HepG2 (cell line): Measurements from ENCODE around the gene ISCU. TPM values are rescaled to one million over a fixed set of nuclear protein-coding genes. Genes with fewer than 3 reads are reported as not detected.

Experiments
- ARID5B ChIP-seq: IDR thresholded peaks from 2 replicates; pipeline ENCODE4 v1.4.0; 2020; ENCODE audit warnings: mild to moderate bottlenecking, missing genetic modification reagents
- HOXA9 ChIP-seq: sonication (generic); formaldehyde crosslinking; IDR thresholded peaks from 2 replicates; pipeline ENCODE4 v1.8.1; 2022; ENCODE audit warnings: missing genetic modification reagents, mild to moderate bottlenecking, moderate library complexity, borderline replicate concordance
- ISX ChIP-seq: sonication (generic); formaldehyde crosslinking; conservative IDR thresholded peaks from 2 replicates; pipeline ENCODE4 v1.5.0; 2020; ENCODE audit warnings: missing genetic modification reagents
- JUND ChIP-seq: sonication (generic); formaldehyde crosslinking; IDR thresholded peaks from 2 replicates; pipeline ENCODE4 v1.8.0; 2022; ENCODE audit warnings: mild to moderate bottlenecking, missing genetic modification reagents
- KAT2B ChIP-seq: fragments of 150-350 bp; IDR thresholded peaks from 2 replicates; pipeline ENCODE4 v1.6.1; 2014; ENCODE audit warnings: low read depth, low read length, borderline replicate concordance
- KAT7 ChIP-seq: IDR thresholded peaks from 2 replicates; pipeline ENCODE4 v1.6.1; 2018; ENCODE audit warnings: borderline replicate concordance, missing compliant biosample characterization
- KLF6 ChIP-seq: IDR thresholded peaks from 2 replicates; pipeline ENCODE4 v1.8.0; 2016; ENCODE audit warnings: missing biosample characterization, missing genetic modification reagents
- MTF2 ChIP-seq: sonication (generic); formaldehyde crosslinking; IDR thresholded peaks from 2 replicates; pipeline ENCODE4 v1.5.0; 2020; ENCODE audit warnings: missing genetic modification reagents, borderline replicate concordance
- PAF1 ChIP-seq: IDR thresholded peaks from 2 replicates; pipeline ENCODE4 v1.6.1; 2016; ENCODE audit warnings: missing genetic modification reagents, missing compliant biosample characterization
- RAD21 ChIP-seq: fragments of 450-650 bp; formaldehyde crosslinking; IDR thresholded peaks from 2 replicates; pipeline ENCODE4 v1.5.0; 2020; ENCODE audit warnings: mild to moderate bottlenecking
- RBAK ChIP-seq: sonication (generic); formaldehyde crosslinking; IDR thresholded peaks from 2 replicates; pipeline ENCODE4 v1.5.1; 2020; ENCODE audit warnings: mild to moderate bottlenecking, missing genetic modification reagents
- RFX3 ChIP-seq: IDR thresholded peaks from 2 replicates; pipeline ENCODE4 v1.6.1; 2016; ENCODE audit warnings: missing biosample characterization, missing genetic modification reagents
- SNRNP70 ChIP-seq: fragments of 200-400 bp; formaldehyde crosslinking; IDR thresholded peaks from 2 replicates; pipeline ENCODE4 v1.6.1; 2017; ENCODE audit warnings: mild to moderate bottlenecking, low read depth, low read length, moderate library complexity
- SP1 ChIP-seq, 2 experiments: fragments of 450-650 bp in 1 of 2; sonication (generic) in 1 of 2; formaldehyde crosslinking in 1 of 2; IDR thresholded peaks; 2 replicates each; pipeline versions ENCODE4 v1.4.0 to v1.6.1; 2016 to 2020; ENCODE audit warnings: missing genetic modification reagents in 1 of 2
- STAT5B ChIP-seq: sonication (generic); formaldehyde crosslinking; IDR thresholded peaks from 2 replicates; pipeline ENCODE4 v1.4.0; 2020; ENCODE audit warnings: missing genetic modification reagents
- THAP7 ChIP-seq: sonication (generic); formaldehyde crosslinking; IDR thresholded peaks from 2 replicates; pipeline ENCODE4 v1.8.1; 2023; ENCODE audit warnings: mild to moderate bottlenecking, missing genetic modification reagents
- ZFP41 ChIP-seq: sonication (generic); formaldehyde crosslinking; IDR thresholded peaks from 2 replicates; pipeline ENCODE4 v1.4.0; 2020; ENCODE audit warnings: mild to moderate bottlenecking, missing genetic modification reagents, borderline replicate concordance
- ZKSCAN1 ChIP-seq: fragments of 150-350 bp; IDR thresholded peaks from 2 replicates; pipeline ENCODE4 v1.6.1; 2014; ENCODE audit warnings: low read length
- ZMYM4 ChIP-seq: sonication (generic); formaldehyde crosslinking; IDR thresholded peaks from 2 replicates; pipeline ENCODE4 v1.8.1; 2023; ENCODE audit warnings: mild to moderate bottlenecking, missing genetic modification reagents
- ZNF282 ChIP-seq: fragments of 450-650 bp; IDR thresholded peaks from 2 replicates; pipeline ENCODE4 v1.6.1; 2018; ENCODE audit not compliant: partially characterized antibody
- ZNF367 ChIP-seq: sonication (generic); formaldehyde crosslinking; IDR thresholded peaks from 2 replicates; pipeline ENCODE4 v1.4.0; 2020; ENCODE audit warnings: missing genetic modification reagents, borderline replicate concordance
- polyA plus RNA-seq, 8 experiments: library from polyadenylated mRNA; depleted of rRNA in 3 of 8; stranded (reverse) in 7 of 8; unstranded in 1 of 8; fragments of >200 nt; fragmentation: Illumina TruSeq in 4 of 8; extraction: Trizol in 4 of 8; gene quantifications; 2 replicates each; pipeline versions ENCODE4 v1.2.1 to v1.2.3, GENCODE V29; 2011 to 2016; ENCODE audit warnings: low read depth in 4 of 8, missing spikeins in 1 of 8, mixed read lengths in 1 of 8; ENCODE audit not compliant: insufficient read depth in 1 of 8
- total RNA-seq, 5 experiments: library from RNA; depleted of rRNA; stranded (reverse); fragments of >200 nt; fragmentation: Illumina TruSeq; extraction: Trizol; gene quantifications; 2 replicates each; pipeline ENCODE4 v1.2.3, GENCODE V29; 2016; ENCODE audit warnings: low read depth in 1 of 5
- TF ChIP-seq, protein P1 (sequence below): conservative IDR thresholded peaks from 2 replicates; pipeline ENCODE4 v1.6.1; 2018; ENCODE audit warnings: missing genetic modification reagents
- TF ChIP-seq, protein P2 (sequence below): sonication (generic); formaldehyde crosslinking; IDR thresholded peaks from 2 replicates; pipeline ENCODE4 v1.4.0; 2020; ENCODE audit warnings: missing genetic modification reagents, borderline replicate concordance

The ISCU gene
- total and polyA plus RNA-seq, 2 of the 13 experiments (the other 11 are each of a cell fraction or from before 2014, with no cell fraction given) = 94.4 to 107 TPM

- TF ChIP-seq ARID5B (CRISPR knock-in tag) = peak; percentile 26; the same call in 1 of the 2 replicates
- TF ChIP-seq RAD21 = peak; percentile 77
- no peak for TF ChIP-seq RFX3 (CRISPR knock-in tag)
- TF ChIP-seq, protein P1, sequence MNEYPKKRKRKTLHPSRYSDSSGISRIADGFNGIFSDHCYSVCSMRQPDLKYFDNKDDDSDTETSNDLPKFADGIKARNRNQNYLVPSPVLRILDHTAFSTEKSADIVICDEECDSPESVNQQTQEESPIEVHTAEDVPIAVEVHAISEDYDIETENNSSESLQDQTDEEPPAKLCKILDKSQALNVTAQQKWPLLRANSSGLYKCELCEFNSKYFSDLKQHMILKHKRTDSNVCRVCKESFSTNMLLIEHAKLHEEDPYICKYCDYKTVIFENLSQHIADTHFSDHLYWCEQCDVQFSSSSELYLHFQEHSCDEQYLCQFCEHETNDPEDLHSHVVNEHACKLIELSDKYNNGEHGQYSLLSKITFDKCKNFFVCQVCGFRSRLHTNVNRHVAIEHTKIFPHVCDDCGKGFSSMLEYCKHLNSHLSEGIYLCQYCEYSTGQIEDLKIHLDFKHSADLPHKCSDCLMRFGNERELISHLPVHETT (CRISPR knock-in tag) = no peak
- no peak for TF ChIP-seq THAP7
- no peak for TF ChIP-seq HOXA9 (CRISPR knock-in tag)
- 0 out of 2 replicates have a peak, but pooled peaks have one; percentile 40 for TF ChIP-seq KLF6 (CRISPR knock-in tag)
- TF ChIP-seq ZMYM4 = peak; percentile 31; the same call in 1 of the 2 replicates
- TF ChIP-seq RBAK = no peak
- TF ChIP-seq ISX (CRISPR knock-in tag) = no peak
- no peak for TF ChIP-seq PAF1 (CRISPR knock-in tag)
- TF ChIP-seq MTF2 (CRISPR knock-in tag) = no peak
- no peak for TF ChIP-seq JUND
- TF ChIP-seq SP1 (IDR thresholded peaks at IDR 0.05) = no peak
- TF ChIP-seq SP1 (CRISPR knock-in tag; IDR thresholded peaks at IDR 0.05) = no peak
- no peak for TF ChIP-seq ZFP41 (CRISPR knock-in tag)
- no peak for TF ChIP-seq KAT7 (CRISPR knock-in tag)
- TF ChIP-seq, protein P2, sequence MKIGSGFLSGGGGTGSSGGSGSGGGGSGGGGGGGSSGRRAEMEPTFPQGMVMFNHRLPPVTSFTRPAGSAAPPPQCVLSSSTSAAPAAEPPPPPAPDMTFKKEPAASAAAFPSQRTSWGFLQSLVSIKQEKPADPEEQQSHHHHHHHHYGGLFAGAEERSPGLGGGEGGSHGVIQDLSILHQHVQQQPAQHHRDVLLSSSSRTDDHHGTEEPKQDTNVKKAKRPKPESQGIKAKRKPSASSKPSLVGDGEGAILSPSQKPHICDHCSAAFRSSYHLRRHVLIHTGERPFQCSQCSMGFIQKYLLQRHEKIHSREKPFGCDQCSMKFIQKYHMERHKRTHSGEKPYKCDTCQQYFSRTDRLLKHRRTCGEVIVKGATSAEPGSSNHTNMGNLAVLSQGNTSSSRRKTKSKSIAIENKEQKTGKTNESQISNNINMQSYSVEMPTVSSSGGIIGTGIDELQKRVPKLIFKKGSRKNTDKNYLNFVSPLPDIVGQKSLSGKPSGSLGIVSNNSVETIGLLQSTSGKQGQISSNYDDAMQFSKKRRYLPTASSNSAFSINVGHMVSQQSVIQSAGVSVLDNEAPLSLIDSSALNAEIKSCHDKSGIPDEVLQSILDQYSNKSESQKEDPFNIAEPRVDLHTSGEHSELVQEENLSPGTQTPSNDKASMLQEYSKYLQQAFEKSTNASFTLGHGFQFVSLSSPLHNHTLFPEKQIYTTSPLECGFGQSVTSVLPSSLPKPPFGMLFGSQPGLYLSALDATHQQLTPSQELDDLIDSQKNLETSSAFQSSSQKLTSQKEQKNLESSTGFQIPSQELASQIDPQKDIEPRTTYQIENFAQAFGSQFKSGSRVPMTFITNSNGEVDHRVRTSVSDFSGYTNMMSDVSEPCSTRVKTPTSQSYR (CRISPR knock-in tag) = peak; percentile 54; the same call in 1 of the 2 replicates
- TF ChIP-seq ZNF367 (CRISPR knock-in tag) = no peak
- no peak for TF ChIP-seq ZKSCAN1
- TF ChIP-seq SNRNP70 = no peak
- no peak for TF ChIP-seq STAT5B (CRISPR knock-in tag)
- TF ChIP-seq ZNF282 = no peak
- no peak for TF ChIP-seq KAT2B
Measured at GRCh38 chr12:108563136-108563803, 874 bp downstream of the ISCU start (continued).
